Right atrium auricular region (tissue), 2 donors: ENCODE results near the gene ICE2. TPM values are rescaled to one million over a fixed set of nuclear protein-coding genes. Genes with fewer than 3 reads are reported as not detected.

ENCODE experiments used
- DNase-seq: peaks from one replicate; pipeline ENCODE4 v3.0.0-alpha.2; 2019; ENCODE audit warnings: low spot score
- H3K27ac ChIP-seq, 2 donors: fragments of 200-600 bp; sonication (generic); 1 replicate in 1 of 2; 2 replicates in 1 of 2; pipeline ENCODE4 v1.5.1; 2016 to 2019
- H3K27me3 ChIP-seq, 2 donors: fragments of 200-600 bp; sonication (generic); one replicate each; pipeline versions ENCODE4 v1.5.1 to v1.6.0; 2017 to 2019
- H3K36me3 ChIP-seq: fragments of 200-600 bp; sonication (generic); one replicate; pipeline ENCODE4 v1.5.1; 2016
- H3K4me1 ChIP-seq, 2 donors: fragments of 200-600 bp; sonication (generic); one replicate each; pipeline versions ENCODE4 v1.5.1 to v1.6.0; 2017 to 2019
- H3K4me3 ChIP-seq, 2 donors: fragments of 200-600 bp; sonication (generic); 1 replicate in 1 of 2; 2 replicates in 1 of 2; pipeline ENCODE4 v1.5.1; 2017 to 2019; ENCODE audit warnings: mild to moderate bottlenecking in 1 of 2, moderate library complexity in 1 of 2
- H3K9me3 ChIP-seq, 2 donors: fragments of 200-600 bp; sonication (generic); one replicate each; pipeline ENCODE4 v1.5.1; 2019
- CTCF ChIP-seq, 2 donors: fragments of 200-600 bp; sonication (generic); IDR thresholded peaks; one replicate each; pipeline ENCODE4 v1.5.1; 2019; ENCODE audit warnings: antibody characterized with exemption in 2 of 2
- total RNA-seq, 2 donors: library from RNA; depleted of rRNA; stranded (reverse); fragments of >200 nt; gene quantifications; one replicate each; pipeline ENCODE4 v1.1.0, GENCODE V29; 2016

Gene ICE2
- total RNA-seq, 2 donors from 2014 or later: 10.6 to 12.6 TPM

- H3K9me3 ChIP-seq: no peaks in the 10 kb centered on the region
- peak overlapping the region; percentile 94 to 95 for H3K27ac ChIP-seq
- no peak for TF ChIP-seq CTCF (IDR thresholded peaks at IDR 0.05)
- peaks cover 0 to 30% of the 10 kb centered on the region in 2 donors for H3K4me1 ChIP-seq
- no peak for DNase-seq
- H3K27me3 ChIP-seq: no peaks in the 10 kb centered on the region
- peaks cover 6% of the 10 kb centered on the region for H3K36me3 ChIP-seq
- peak overlapping the region; percentile 73 to 79 for H3K4me3 ChIP-seq
Observed at GRCh38 chr15:60479361-60480110, 594 bp upstream of the ICE2 start.

GRCh38 chr15:60477916-60478565, 901 bp downstream of the ICE2 start:
- Histone ChIP-seq H3K27ac (peak overlapping the region; percentile 94 to 95), H3K4me3 (peak overlapping the region; percentile 73 to 79), H3K4me1 (peaks cover 0 to 30% of the 10 kb centered on the region in 2 donors), H3K9me3 (no peaks in the 10 kb centered on the region), H3K27me3 (no peaks in the 10 kb centered on the region), H3K36me3 (peaks cover 21% of the 10 kb centered on the region)
- DNase-seq: no peak
- TF ChIP-seq CTCF (IDR thresholded peaks at IDR 0.05): no peak

- no peak overlapping the region for H3K4me3 ChIP-seq
- no peak overlapping the region for H3K27ac ChIP-seq
- no peak for TF ChIP-seq CTCF (IDR thresholded peaks at IDR 0.05)
Observed at GRCh38 chr15:60477164-60477563, 1.8 kb downstream of the ICE2 start.

GRCh38 chr15:60476713-60477112, 2.2 kb downstream of the ICE2 start:
- TF ChIP-seq CTCF (IDR thresholded peaks at IDR 0.05): no peak
- Histone ChIP-seq H3K4me3 (no peak overlapping the region), H3K36me3 (peaks cover 29% of the 10 kb centered on the region)

More at GRCh38 chr15:60477164-60477563, 1.8 kb downstream of the ICE2 start:
- no peaks in the 10 kb centered on the region for H3K9me3 ChIP-seq
- DNase-seq: no peak
- peaks cover 0 to 30% of the 10 kb centered on the region in 2 donors for H3K4me1 ChIP-seq
- H3K36me3 ChIP-seq: peaks cover 29% of the 10 kb centered on the region
- H3K27me3 ChIP-seq: no peaks in the 10 kb centered on the region

DNA sequence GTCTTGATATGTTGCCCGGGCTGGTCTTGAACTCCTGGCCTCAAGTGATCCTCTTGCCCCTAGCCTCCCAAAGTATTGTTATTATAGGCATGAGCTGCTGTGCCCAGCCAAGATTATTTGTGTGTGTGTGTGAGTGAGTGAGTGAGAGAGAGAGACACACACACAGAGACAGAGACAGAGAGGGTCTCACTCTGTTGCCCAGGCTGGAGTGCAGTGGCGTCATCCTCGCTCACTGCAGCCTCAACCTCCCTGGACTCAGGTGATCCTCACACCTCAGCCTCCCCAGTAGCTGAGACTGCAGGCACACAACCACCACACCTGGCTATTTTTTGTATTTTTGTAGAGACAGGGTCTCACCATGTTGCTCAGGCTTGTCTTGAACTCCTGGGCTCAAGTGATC, 5.8 kb downstream of the ICE2 start:
- no peaks in the 10 kb centered on the region for H3K9me3 ChIP-seq
- DNase-seq: no peak
- peaks cover 41% of the 10 kb centered on the region for H3K36me3 ChIP-seq
- peaks cover 0 to 21% of the 10 kb centered on the region in 2 donors for H3K4me1 ChIP-seq
- no peak for TF ChIP-seq CTCF (IDR thresholded peaks at IDR 0.05)
- H3K4me3 ChIP-seq: no peak overlapping the region
- H3K27ac ChIP-seq: no peak overlapping the region
- H3K27me3 ChIP-seq: no peaks in the 10 kb centered on the region

More at GRCh38 chr15:60476713-60477112, 2.2 kb downstream of the ICE2 start:
- H3K27me3 ChIP-seq: no peaks in the 10 kb centered on the region
- no peaks in the 10 kb centered on the region for H3K9me3 ChIP-seq
- DNase-seq: no peak
- no peak overlapping the region for H3K27ac ChIP-seq
- H3K4me1 ChIP-seq: peaks cover 0 to 30% of the 10 kb centered on the region in 2 donors
